Measurements from ENCODE around the gene TP53RK. TPM values are rescaled to one million over a fixed set of nuclear protein-coding genes. Genes with fewer than 3 reads are reported as not detected.

TP53RK gene
- total and polyA plus RNA-seq, 2 of the 13 experiments (the other 11 are each of a cell fraction or from before 2014, with no cell fraction given): 12.9 to 25.5 TPM

GRCh38 chr20:46674253-46675083 lies 14.8 kb downstream of the TP53RK start (continued):
- TF ChIP-seq ZNF552 (CRISPR knock-in tag; IDR thresholded peaks at IDR 0.05; ENCODE audit: borderline replicate concordance): no peak; the same call in 1 of the 2 replicates
- TF ChIP-seq, protein P1, sequence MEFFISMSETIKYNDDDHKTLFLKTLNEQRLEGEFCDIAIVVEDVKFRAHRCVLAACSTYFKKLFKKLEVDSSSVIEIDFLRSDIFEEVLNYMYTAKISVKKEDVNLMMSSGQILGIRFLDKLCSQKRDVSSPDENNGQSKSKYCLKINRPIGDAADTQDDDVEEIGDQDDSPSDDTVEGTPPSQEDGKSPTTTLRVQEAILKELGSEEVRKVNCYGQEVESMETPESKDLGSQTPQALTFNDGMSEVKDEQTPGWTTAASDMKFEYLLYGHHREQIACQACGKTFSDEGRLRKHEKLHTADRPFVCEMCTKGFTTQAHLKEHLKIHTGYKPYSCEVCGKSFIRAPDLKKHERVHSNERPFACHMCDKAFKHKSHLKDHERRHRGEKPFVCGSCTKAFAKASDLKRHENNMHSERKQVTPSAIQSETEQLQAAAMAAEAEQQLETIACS (CRISPR knock-in tag; IDR thresholded peaks at IDR 0.05): peak; percentile 86
- no peak for TF ChIP-seq THYN1 (CRISPR knock-in tag; IDR thresholded peaks at IDR 0.05; ENCODE audit: borderline replicate concordance, low read depth)
- no peak for TF ChIP-seq DBP (CRISPR knock-in tag; IDR thresholded peaks at IDR 0.05; ENCODE audit: not compliant biosample characterization)
- peak; percentile 41; the same call in 1 of the 2 replicates for TF ChIP-seq DNMT3B (CRISPR knock-in tag; conservative IDR thresholded peaks at IDR 0.05)
- TF ChIP-seq CERS6 (CRISPR knock-in tag; IDR thresholded peaks at IDR 0.05): no peak
- no peak for TF ChIP-seq ZNF549 (CRISPR knock-in tag; IDR thresholded peaks at IDR 0.05)
- TF ChIP-seq ZNF572 (CRISPR knock-in tag; IDR thresholded peaks at IDR 0.05): no peak
- no peak for TF ChIP-seq RARG (CRISPR knock-in tag; IDR thresholded peaks at IDR 0.05; ENCODE audit: low read depth)
- TF ChIP-seq, protein P2, sequence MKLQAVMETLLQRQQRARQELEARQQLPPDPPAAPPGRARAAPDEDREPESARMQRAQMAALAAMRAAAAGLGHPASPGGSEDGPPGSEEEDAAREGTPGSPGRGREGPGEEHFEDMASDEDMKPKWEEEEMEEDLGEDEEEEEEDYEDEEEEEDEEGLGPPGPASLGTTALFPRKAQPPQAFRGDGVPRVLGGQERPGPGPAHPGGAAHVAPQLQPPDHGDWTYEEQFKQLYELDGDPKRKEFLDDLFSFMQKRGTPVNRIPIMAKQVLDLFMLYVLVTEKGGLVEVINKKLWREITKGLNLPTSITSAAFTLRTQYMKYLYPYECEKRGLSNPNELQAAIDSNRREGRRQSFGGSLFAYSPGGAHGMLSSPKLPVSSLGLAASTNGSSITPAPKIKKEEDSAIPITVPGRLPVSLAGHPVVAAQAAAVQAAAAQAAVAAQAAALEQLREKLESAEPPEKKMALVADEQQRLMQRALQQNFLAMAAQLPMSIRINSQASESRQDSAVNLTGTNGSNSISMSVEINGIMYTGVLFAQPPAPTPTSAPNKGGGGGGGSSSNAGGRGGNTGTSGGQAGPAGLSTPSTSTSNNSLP (IDR thresholded peaks at IDR 0.05; ENCODE audit: low read depth, low read length): no peak
- TF ChIP-seq TEAD3 (CRISPR knock-in tag; optimal IDR thresholded peaks at IDR 0.05; ENCODE audit: borderline replicate concordance): peak; percentile 81
- TF ChIP-seq CREB1 (IDR thresholded peaks at IDR 0.05): no peak
- peak; percentile 74; the same call in 1 of the 2 replicates for TF ChIP-seq CREB1 (CRISPR knock-in tag; IDR thresholded peaks at IDR 0.05)
- no peak for TF ChIP-seq NFE2L2 (IDR thresholded peaks at IDR 0.05; ENCODE audit: low read length)
- TF ChIP-seq ZMYM4 (CRISPR knock-in tag; IDR thresholded peaks at IDR 0.05): peak; percentile 94
- TF ChIP-seq PAWR (CRISPR knock-in tag; IDR thresholded peaks at IDR 0.05; ENCODE audit: borderline replicate concordance): no peak
- no peak for TF ChIP-seq TOE1 (CRISPR knock-in tag; IDR thresholded peaks at IDR 0.05)
- TF ChIP-seq, protein P3, sequence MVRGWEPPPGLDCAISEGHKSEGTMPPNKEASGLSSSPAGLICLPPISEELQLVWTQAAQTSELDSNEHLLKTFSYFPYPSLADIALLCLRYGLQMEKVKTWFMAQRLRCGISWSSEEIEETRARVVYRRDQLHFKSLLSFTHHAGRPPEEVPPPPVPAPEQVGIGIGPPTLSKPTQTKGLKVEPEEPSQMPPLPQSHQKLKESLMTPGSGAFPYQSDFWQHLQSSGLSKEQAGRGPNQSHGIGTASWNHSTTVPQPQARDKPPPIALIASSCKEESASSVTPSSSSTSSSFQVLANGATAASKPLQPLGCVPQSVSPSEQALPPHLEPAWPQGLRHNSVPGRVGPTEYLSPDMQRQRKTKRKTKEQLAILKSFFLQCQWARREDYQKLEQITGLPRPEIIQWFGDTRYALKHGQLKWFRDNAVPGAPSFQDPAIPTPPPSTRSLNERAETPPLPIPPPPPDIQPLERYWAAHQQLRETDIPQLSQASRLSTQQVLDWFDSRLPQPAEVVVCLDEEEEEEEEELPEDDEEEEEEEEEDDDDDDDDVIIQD (CRISPR knock-in tag; IDR thresholded peaks at IDR 0.05; ENCODE audit: low read depth): peak; percentile 70
- TF ChIP-seq, protein P4, sequence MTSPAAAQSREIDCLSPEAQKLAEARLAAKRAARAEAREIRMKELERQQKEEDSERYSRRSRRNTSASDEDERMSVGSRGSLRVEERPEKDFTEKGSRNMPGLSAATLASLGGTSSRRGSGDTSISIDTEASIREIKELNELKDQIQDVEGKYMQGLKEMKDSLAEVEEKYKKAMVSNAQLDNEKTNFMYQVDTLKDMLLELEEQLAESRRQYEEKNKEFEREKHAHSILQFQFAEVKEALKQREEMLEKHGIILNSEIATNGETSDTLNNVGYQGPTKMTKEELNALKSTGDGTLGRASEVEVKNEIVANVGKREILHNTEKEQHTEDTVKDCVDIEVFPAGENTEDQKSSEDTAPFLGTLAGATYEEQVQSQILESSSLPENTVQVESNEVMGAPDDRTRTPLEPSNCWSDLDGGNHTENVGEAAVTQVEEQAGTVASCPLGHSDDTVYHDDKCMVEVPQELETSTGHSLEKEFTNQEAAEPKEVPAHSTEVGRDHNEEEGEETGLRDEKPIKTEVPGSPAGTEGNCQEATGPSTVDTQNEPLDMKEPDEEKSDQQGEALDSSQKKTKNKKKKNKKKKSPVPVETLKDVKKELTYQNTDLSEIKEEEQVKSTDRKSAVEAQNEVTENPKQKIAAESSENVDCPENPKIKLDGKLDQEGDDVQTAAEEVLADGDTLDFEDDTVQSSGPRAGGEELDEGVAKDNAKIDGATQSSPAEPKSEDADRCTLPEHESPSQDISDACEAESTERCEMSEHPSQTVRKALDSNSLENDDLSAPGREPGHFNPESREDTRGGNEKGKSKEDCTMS (CRISPR knock-in tag; conservative IDR thresholded peaks at IDR 0.05): no peak

All from HepG2 (cell line).